NOMO-1 treated with dmso at 0.1 percent for 144 hours (cell line): ENCODE results near the gene CCDC83.
"Not testable (repeated sequence)": the region's sequence is repeated elsewhere in the genome, so short reads cannot be mapped to it uniquely, and the experiment has no call there.

Experiments used
- DNase-seq: peaks from one replicate; lab custom pipeline; 2025; ENCODE audit not compliant: unreplicated experiment; lab: John Stamatoyannopoulos, UW

Gene CCDC83

GRCh38 chr11:85939099-85940015 lies 84.2 kb downstream of the CCDC83 start:
- DNase-seq = no peak

- DNase-seq = peak; percentile 61
These were observed 86.3 kb downstream of the CCDC83 start for GRCh38 chr11:85941380-85941973.

- DNase-seq = no peak
These were observed 90.1 kb downstream of the CCDC83 start for GRCh38 chr11:85945296-85945695.

GRCh38 chr11:85945788-85946187 lies 90.6 kb downstream of the CCDC83 start:
- DNase-seq = no peak

GRCh38 chr11:85946221-85946620 lies 91.0 kb downstream of the CCDC83 start:
- DNase-seq = no peak

- peak; percentile 24 for DNase-seq
These were observed 92.5 kb downstream of the CCDC83 start for GRCh38 chr11:85947431-85948272.

GRCh38 chr11:85948884-85949283 lies 93.7 kb downstream of the CCDC83 start:
- no peak for DNase-seq

GRCh38 chr11:85949798-85950197 lies 94.6 kb downstream of the CCDC83 start:
- DNase-seq = no peak

- no peak for DNase-seq
These were observed 95.3 kb downstream of the CCDC83 start for GRCh38 chr11:85950317-85951048.

GRCh38 chr11:85951049-85951405 lies 95.8 kb downstream of the CCDC83 start:
- no peak for DNase-seq

GRCh38 chr11:85951428-85952107 lies 96.4 kb downstream of the CCDC83 start:
- DNase-seq = no peak

GRCh38 chr11:85952108-85952485 lies 96.9 kb downstream of the CCDC83 start:
- DNase-seq = not testable (repeated sequence)

GRCh38 chr11:85953491-85954143 lies 98.4 kb downstream of the CCDC83 start:
- no peak for DNase-seq

GRCh38 chr11:85955531-85955930 lies 100.3 kb downstream of the CCDC83 start:
- no peak for DNase-seq

GRCh38 chr11:85960678-85961077 lies 105.5 kb downstream of the CCDC83 start:
- no peak for DNase-seq

- no peak for DNase-seq
These were observed 105.9 kb downstream of the CCDC83 start for GRCh38 chr11:85961130-85961529.

- no peak for DNase-seq
These were observed 106.8 kb downstream of the CCDC83 start for GRCh38 chr11:85961930-85962363.

GRCh38 chr11:85965202-85965601 lies 110.0 kb downstream of the CCDC83 start:
- DNase-seq = no peak

GRCh38 chr11:85967457-85967856 lies 112.3 kb downstream of the CCDC83 start:
- DNase-seq = no peak
